ENCODE results near the gene USP22. TPM values are rescaled to one million over a fixed set of nuclear protein-coding genes. Genes with fewer than 3 reads are reported as not detected.

The USP22 gene
- total RNA-seq, 1 donor from 2014 or later, result 147 TPM

GRCh38 chr17:20999841-21000532, 42.8 kb downstream of the USP22 start:
- H3K4me3 Mint-ChIP-seq (ENCODE audit: low read depth), result no peak overlapping the region
- H3K9me3 Mint-ChIP-seq, result no peaks in the 10 kb centered on the region
- H3K4me1 Mint-ChIP-seq (ENCODE audit: low read depth), result peaks cover 23% of the 10 kb centered on the region
- H3K27ac Mint-ChIP-seq, result no peak overlapping the region
- H3K36me3 Mint-ChIP-seq (ENCODE audit: low read depth), result peaks cover 55% of the 10 kb centered on the region
- H3K27me3 Mint-ChIP-seq (ENCODE audit: low read depth), result no peaks in the 10 kb centered on the region
- intact Hi-C loops (cut with micrococcal nuclease), result no loop called here
- no peak for DNase-seq (ENCODE audit: low spot score)

GRCh38 chr17:20999044-20999573, 43.7 kb downstream of the USP22 start:
- peaks cover 23% of the 10 kb centered on the region for H3K4me1 Mint-ChIP-seq (ENCODE audit: low read depth)
- H3K9me3 Mint-ChIP-seq, result no peaks in the 10 kb centered on the region
- H3K27ac Mint-ChIP-seq, result peak overlapping the region; percentile 43
- DNase-seq (ENCODE audit: low spot score), result no peak
- H3K36me3 Mint-ChIP-seq (ENCODE audit: low read depth), result peaks cover 46% of the 10 kb centered on the region
- intact Hi-C loops (cut with micrococcal nuclease), result no loop called here
- no peak overlapping the region for H3K4me3 Mint-ChIP-seq (ENCODE audit: low read depth)
- H3K27me3 Mint-ChIP-seq (ENCODE audit: low read depth), result no peaks in the 10 kb centered on the region

- no peaks in the 10 kb centered on the region for H3K9me3 Mint-ChIP-seq
- no peak for DNase-seq (ENCODE audit: low spot score)
- H3K27ac Mint-ChIP-seq, result peak overlapping the region; percentile 43
- no peak overlapping the region for H3K4me3 Mint-ChIP-seq (ENCODE audit: low read depth)
- no peaks in the 10 kb centered on the region for H3K27me3 Mint-ChIP-seq (ENCODE audit: low read depth)
- intact Hi-C loops (cut with micrococcal nuclease), result no loop called here
- peaks cover 42% of the 10 kb centered on the region for H3K36me3 Mint-ChIP-seq (ENCODE audit: low read depth)
- H3K4me1 Mint-ChIP-seq (ENCODE audit: low read depth), result peaks cover 23% of the 10 kb centered on the region
Observed at GRCh38 chr17:20998571-20999043, 44.2 kb downstream of the USP22 start.

GRCh38 chr17:20997711-20998570, 44.9 kb downstream of the USP22 start:
- intact Hi-C loops (cut with micrococcal nuclease), result no loop called here
- Mint-ChIP-seq H3K27ac (no peak overlapping the region), H3K9me3 (no peaks in the 10 kb centered on the region), H3K27me3 (ENCODE audit: low read depth) (no peaks in the 10 kb centered on the region), H3K36me3 (ENCODE audit: low read depth) (peaks cover 36% of the 10 kb centered on the region), H3K4me3 (ENCODE audit: low read depth) (no peak overlapping the region), H3K4me1 (ENCODE audit: low read depth) (peaks cover 21% of the 10 kb centered on the region)
- no peak for DNase-seq (ENCODE audit: low spot score)

GRCh38 chr17:20996724-20997615, 45.8 kb downstream of the USP22 start:
- H3K9me3 Mint-ChIP-seq, result no peaks in the 10 kb centered on the region
- no peaks in the 10 kb centered on the region for H3K27me3 Mint-ChIP-seq (ENCODE audit: low read depth)
- H3K4me3 Mint-ChIP-seq (ENCODE audit: low read depth), result no peak overlapping the region
- peaks cover 20% of the 10 kb centered on the region for H3K4me1 Mint-ChIP-seq (ENCODE audit: low read depth)
- no peak overlapping the region for H3K27ac Mint-ChIP-seq
- intact Hi-C loops (cut with micrococcal nuclease), result no loop called here
- DNase-seq (ENCODE audit: low spot score), result no peak
- H3K36me3 Mint-ChIP-seq (ENCODE audit: low read depth), result peaks cover 26% of the 10 kb centered on the region

GRCh38 chr17:20995873-20996723, 46.7 kb downstream of the USP22 start:
- Mint-ChIP-seq H3K27ac (no peak overlapping the region), H3K4me3 (ENCODE audit: low read depth) (no peak overlapping the region), H3K36me3 (ENCODE audit: low read depth) (peaks cover 18% of the 10 kb centered on the region), H3K27me3 (ENCODE audit: low read depth) (no peaks in the 10 kb centered on the region), H3K4me1 (ENCODE audit: low read depth) (peaks cover 13% of the 10 kb centered on the region), H3K9me3 (no peaks in the 10 kb centered on the region)
- no peak for DNase-seq (ENCODE audit: low spot score)
- intact Hi-C loops (cut with micrococcal nuclease), result no loop called here

- peaks cover 13% of the 10 kb centered on the region for H3K4me1 Mint-ChIP-seq (ENCODE audit: low read depth)
- H3K27me3 Mint-ChIP-seq (ENCODE audit: low read depth), result no peaks in the 10 kb centered on the region
- H3K36me3 Mint-ChIP-seq (ENCODE audit: low read depth), result peaks cover 14% of the 10 kb centered on the region
- no peak for DNase-seq (ENCODE audit: low spot score)
- intact Hi-C loops (cut with micrococcal nuclease), result no loop called here
- no peaks in the 10 kb centered on the region for H3K9me3 Mint-ChIP-seq
- no peak overlapping the region for H3K4me3 Mint-ChIP-seq (ENCODE audit: low read depth)
- no peak overlapping the region for H3K27ac Mint-ChIP-seq
Observed at GRCh38 chr17:20995164-20995872, 47.5 kb downstream of the USP22 start.

GRCh38 chr17:20994779-20995149, 48.0 kb downstream of the USP22 start:
- no peaks in the 10 kb centered on the region for H3K27me3 Mint-ChIP-seq (ENCODE audit: low read depth)
- H3K36me3 Mint-ChIP-seq (ENCODE audit: low read depth), result peaks cover 9% of the 10 kb centered on the region
- H3K9me3 Mint-ChIP-seq, result no peaks in the 10 kb centered on the region
- no peak overlapping the region for H3K27ac Mint-ChIP-seq
- intact Hi-C loops (cut with micrococcal nuclease), result loop anchor here (5.0 kb wide), 1 partner anchor 192 kb away; no protein-coding TSS in a partner anchor
- H3K4me3 Mint-ChIP-seq (ENCODE audit: low read depth), result no peak overlapping the region
- peaks cover 13% of the 10 kb centered on the region for H3K4me1 Mint-ChIP-seq (ENCODE audit: low read depth)
- no peak for DNase-seq (ENCODE audit: low spot score)

- H3K4me1 Mint-ChIP-seq (ENCODE audit: low read depth), result peaks cover 8% of the 10 kb centered on the region
- intact Hi-C loops (cut with micrococcal nuclease), result loop anchor here (5.0 kb wide), 1 partner anchor 192 kb away; no protein-coding TSS in a partner anchor
- H3K4me3 Mint-ChIP-seq (ENCODE audit: low read depth), result no peak overlapping the region
- DNase-seq (ENCODE audit: low spot score), result no peak
- no peaks in the 10 kb centered on the region for H3K27me3 Mint-ChIP-seq (ENCODE audit: low read depth)
- no peaks in the 10 kb centered on the region for H3K9me3 Mint-ChIP-seq
- H3K27ac Mint-ChIP-seq, result no peak overlapping the region
- H3K36me3 Mint-ChIP-seq (ENCODE audit: low read depth), result peaks cover 4% of the 10 kb centered on the region
Observed at GRCh38 chr17:20993863-20994778, 48.7 kb downstream of the USP22 start.

- intact Hi-C loops (cut with micrococcal nuclease), result loop anchor here (5.0 kb wide), 1 partner anchor 191 kb away; no protein-coding TSS in a partner anchor
- Mint-ChIP-seq H3K27ac (no peak overlapping the region), H3K4me3 (ENCODE audit: low read depth) (no peak overlapping the region), H3K36me3 (ENCODE audit: low read depth) (no peaks in the 10 kb centered on the region), H3K4me1 (ENCODE audit: low read depth) (no peaks in the 10 kb centered on the region), H3K9me3 (no peaks in the 10 kb centered on the region), H3K27me3 (ENCODE audit: low read depth) (no peaks in the 10 kb centered on the region)
- peak; percentile 55 for DNase-seq (ENCODE audit: low spot score)
Observed at GRCh38 chr17:20992987-20993862, 49.6 kb downstream of the USP22 start.

All from activated T-helper 2 cell treated with anti-CD3 and anti-CD28 coated beads, Interferon-gamma antibody, Interleukin-2, Interleukin-4, amounts not matched to agents 10 μg/mL and 5 μg/mL and 100 μg/mL, durations not matched to agents 14 hours and 24 hours and 36 hours (primary cell).